Measurements from ENCODE around the gene C6orf47. TPM values are rescaled to one million over a fixed set of nuclear protein-coding genes. Genes with fewer than 3 reads are reported as not detected.

Gene C6orf47
- total and polyA plus RNA-seq, 10 of the 15 experiments (the other 5 are each of a cell fraction or from before 2014, with no cell fraction given): 0.16 to 20.4 (median 17.3) TPM; not detected in 1

DNA sequence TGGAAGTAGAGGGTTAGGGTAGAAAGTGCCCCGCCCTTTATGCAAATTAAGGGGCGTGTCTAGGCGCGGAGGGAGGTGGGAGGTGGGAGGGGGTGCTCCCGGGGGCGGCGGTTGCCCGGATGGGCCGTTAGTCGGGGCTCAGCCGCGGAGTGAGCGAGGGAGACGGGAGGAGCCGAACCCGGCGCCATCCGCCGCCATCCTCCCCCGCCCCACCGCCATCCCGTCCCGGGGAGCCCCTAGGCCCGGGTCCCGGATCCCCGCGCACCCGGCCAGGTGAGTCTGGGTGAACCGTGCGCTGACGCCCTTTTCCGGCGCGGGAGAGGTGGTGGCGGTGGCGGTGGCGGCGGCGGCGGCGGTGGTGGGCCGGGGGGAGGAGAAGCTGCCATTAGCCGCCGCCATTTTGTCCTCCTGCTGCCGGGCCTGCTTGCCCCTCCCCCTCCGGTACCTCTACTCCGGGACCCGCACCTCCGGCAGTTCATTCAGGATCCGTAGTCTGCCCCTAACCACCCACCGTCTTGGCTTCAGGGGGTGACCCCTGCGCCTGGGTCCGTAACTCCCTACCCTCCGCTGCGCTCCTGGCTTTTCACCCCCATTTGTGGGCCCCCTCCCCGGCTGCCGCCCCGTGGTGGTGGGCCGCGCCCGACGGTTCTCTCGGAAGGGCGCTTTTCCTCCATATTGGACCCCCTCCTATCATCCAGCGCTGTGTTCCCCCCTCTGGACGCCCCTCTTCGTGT lies 39.8 kb downstream of the C6orf47 start, which contains the start of gene PRRC2A (continued):
- TF ChIP-seq, protein P1, sequence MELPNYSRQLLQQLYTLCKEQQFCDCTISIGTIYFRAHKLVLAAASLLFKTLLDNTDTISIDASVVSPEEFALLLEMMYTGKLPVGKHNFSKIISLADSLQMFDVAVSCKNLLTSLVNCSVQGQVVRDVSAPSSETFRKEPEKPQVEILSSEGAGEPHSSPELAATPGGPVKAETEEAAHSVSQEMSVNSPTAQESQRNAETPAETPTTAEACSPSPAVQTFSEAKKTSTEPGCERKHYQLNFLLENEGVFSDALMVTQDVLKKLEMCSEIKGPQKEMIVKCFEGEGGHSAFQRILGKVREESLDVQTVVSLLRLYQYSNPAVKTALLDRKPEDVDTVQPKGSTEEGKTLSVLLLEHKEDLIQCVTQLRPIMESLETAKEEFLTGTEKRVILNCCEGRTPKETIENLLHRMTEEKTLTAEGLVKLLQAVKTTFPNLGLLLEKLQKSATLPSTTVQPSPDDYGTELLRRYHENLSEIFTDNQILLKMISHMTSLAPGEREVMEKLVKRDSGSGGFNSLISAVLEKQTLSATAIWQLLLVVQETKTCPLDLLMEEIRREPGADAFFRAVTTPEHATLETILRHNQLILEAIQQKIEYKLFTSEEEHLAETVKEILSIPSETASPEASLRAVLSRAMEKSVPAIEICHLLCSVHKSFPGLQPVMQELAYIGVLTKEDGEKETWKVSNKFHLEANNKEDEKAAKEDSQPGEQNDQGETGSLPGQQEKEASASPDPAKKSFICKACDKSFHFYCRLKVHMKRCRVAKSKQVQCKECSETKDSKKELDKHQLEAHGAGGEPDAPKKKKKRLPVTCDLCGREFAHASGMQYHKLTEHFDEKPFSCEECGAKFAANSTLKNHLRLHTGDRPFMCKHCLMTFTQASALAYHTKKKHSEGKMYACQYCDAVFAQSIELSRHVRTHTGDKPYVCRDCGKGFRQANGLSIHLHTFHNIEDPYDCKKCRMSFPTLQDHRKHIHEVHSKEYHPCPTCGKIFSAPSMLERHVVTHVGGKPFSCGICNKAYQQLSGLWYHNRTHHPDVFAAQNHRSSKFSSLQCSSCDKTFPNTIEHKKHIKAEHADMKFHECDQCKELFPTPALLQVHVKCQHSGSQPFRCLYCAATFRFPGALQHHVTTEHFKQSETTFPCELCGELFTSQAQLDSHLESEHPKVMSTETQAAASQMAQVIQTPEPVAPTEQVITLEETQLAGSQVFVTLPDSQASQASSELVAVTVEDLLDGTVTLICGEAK (IDR thresholded peaks at IDR 0.05; ENCODE audit: borderline replicate concordance): no peak; the same call in 1 of the 2 replicates
- no peak for TF ChIP-seq RAD21 (IDR thresholded peaks at IDR 0.05; ENCODE audit: insufficient read depth, low read depth, low read length)
- peak; percentile 89 for TF ChIP-seq TAF1 (IDR thresholded peaks at IDR 0.05; ENCODE audit: borderline replicate concordance, low read depth, low read length)
- peak; percentile 26; the same call in 1 of the 2 replicates for TF ChIP-seq RUNX3 (IDR thresholded peaks at IDR 0.05; ENCODE audit: low read length)
- TF ChIP-seq CEBPB (IDR thresholded peaks at IDR 0.05; ENCODE audit: borderline replicate concordance in 1 of 2, low read depth in 2 of 2, low read length in 2 of 2): no peak
- peak; percentile 49 for TF ChIP-seq NR2C1 (IDR thresholded peaks at IDR 0.05)
- TF ChIP-seq RBBP5 (conservative IDR thresholded peaks at IDR 0.05): no peak
- no peak; the same call in 1 of the 2 replicates for TF ChIP-seq IKZF1 (conservative IDR thresholded peaks at IDR 0.05)
- TF ChIP-seq PRDM15 (CRISPR knock-in tag; IDR thresholded peaks at IDR 0.05): no peak
- TF ChIP-seq CHD2 (IDR thresholded peaks at IDR 0.05; ENCODE audit: borderline replicate concordance, low read depth, low read length): peak; percentile 77
- TF ChIP-seq SREBF1 (IDR thresholded peaks at IDR 0.05; ENCODE audit: low read length): no peak
- no peak for TF ChIP-seq RCOR1 (conservative IDR thresholded peaks at IDR 0.05; ENCODE audit: low read depth, low read length)
- no peak for TF ChIP-seq BRCA1 (IDR thresholded peaks at IDR 0.05; ENCODE audit: low read depth, low read length)
- TF ChIP-seq HDAC2 (IDR thresholded peaks at IDR 0.05): no peak
- no peak for TF ChIP-seq USF1 (IDR thresholded peaks at IDR 0.05; ENCODE audit: borderline replicate concordance, extremely low read length, insufficient read depth, low read depth, low read length)
- peak; percentile 37; the same call in 1 of the 2 replicates for TF ChIP-seq DPF2 (IDR thresholded peaks at IDR 0.05)
- no peak for TF ChIP-seq SMAD1 (IDR thresholded peaks at IDR 0.05; ENCODE audit: low read depth, partially characterized antibody)
- 0 out of 2 replicates have a peak, but pooled peaks have one; percentile 22 for TF ChIP-seq ZNF207 (IDR thresholded peaks at IDR 0.05; ENCODE audit: borderline replicate concordance)
- no peak for TF ChIP-seq JUNB (IDR thresholded peaks at IDR 0.05)
- no peak for TF ChIP-seq PAX8 (IDR thresholded peaks at IDR 0.05)
